HG03159 (cell line): ENCODE data around the gene PTCH1.

Experiments
- ATAC-seq: cut with Tn5 transposase; IDR thresholded peaks from one replicate; pipeline ENCODE4 v1.9.1; 2021; ENCODE audit warnings: mild to moderate bottlenecking, moderate library complexity; ENCODE audit not compliant: unreplicated experiment

Gene PTCH1

DNA sequence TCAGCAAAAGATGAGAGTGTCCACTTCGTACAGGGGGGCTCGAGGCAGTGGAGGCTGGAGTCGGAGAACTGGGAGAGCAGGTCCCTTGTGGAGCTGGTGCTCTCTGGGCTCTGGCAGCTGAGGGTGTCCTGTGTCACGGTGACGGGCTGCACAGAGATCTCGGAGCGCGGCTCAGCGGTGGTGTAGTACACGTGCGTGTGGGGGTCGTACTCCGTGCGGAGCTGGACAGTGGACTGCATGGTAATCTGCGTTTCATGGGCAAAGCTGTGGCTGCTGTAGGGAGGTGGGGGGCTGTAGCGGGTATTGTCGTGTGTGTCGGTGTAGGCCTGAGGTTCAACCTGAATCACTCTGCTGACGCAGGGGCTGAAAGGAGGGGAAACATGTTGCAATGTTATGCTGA is 48.0 kb downstream of the PTCH1 start:
- ATAC-seq = no peak

DNA sequence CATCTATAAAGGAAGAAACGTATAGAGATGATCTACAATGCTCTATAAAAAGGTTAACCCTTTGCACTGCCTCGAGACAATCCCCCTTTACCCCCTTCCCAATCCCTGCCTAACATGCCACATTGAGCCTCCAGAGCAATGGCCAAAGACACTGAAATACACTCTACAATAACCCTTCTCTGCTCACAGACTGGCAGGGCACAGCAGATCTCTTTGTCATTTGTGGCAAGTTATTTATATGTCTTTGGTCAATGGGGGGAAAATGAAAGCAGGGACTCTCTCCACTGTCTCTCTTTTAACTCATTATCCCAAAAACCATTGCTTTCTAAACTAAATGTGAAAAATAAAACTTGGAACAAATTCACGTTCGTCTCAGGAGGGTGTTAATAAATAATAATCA is 51.7 kb downstream of the PTCH1 start:
- no peak for ATAC-seq

DNA sequence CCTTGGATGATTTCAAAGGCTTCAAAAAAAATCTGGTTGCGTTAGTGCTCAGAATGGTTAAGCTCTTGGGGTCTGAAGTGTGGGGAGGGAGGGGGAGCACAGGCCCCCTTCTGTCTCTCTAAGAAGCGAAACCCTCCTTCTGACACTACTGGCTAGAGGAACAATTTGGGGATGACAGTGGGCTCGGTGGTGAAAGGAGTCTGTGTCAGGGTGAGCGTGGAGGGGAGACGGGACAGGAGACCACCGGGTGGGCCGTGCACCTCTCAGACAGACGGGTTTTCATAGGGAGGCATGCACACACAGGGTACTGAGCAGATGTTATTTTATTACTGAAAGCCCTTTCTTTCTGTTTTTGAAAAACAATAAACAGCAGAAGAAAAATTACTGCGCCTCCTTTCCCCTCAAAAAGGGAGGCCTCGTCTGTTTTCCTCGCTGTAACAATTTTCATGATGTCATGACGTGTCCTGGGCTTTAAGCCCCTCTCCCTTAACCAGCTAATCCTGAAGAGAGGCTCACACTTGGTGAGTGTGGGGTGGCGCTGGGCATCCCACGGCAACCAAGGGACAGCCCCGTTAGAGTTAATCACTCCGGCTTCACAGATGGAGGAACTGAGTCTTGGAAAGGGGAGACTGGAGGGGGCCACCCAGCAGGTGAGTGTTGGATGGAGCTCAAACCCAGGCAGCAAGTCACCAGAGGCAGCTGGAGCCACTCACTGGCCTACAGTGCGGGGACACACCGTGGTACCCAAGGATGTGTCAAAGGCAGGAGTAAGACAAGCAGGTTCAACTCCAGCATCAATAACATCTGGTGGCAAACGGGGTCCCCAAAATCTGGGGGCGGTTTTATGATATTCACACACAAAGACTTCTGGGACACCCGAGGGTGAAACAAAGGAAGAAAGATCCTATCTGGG is 53.4 kb downstream of the PTCH1 start:
- peak; percentile 12 for ATAC-seq

DNA sequence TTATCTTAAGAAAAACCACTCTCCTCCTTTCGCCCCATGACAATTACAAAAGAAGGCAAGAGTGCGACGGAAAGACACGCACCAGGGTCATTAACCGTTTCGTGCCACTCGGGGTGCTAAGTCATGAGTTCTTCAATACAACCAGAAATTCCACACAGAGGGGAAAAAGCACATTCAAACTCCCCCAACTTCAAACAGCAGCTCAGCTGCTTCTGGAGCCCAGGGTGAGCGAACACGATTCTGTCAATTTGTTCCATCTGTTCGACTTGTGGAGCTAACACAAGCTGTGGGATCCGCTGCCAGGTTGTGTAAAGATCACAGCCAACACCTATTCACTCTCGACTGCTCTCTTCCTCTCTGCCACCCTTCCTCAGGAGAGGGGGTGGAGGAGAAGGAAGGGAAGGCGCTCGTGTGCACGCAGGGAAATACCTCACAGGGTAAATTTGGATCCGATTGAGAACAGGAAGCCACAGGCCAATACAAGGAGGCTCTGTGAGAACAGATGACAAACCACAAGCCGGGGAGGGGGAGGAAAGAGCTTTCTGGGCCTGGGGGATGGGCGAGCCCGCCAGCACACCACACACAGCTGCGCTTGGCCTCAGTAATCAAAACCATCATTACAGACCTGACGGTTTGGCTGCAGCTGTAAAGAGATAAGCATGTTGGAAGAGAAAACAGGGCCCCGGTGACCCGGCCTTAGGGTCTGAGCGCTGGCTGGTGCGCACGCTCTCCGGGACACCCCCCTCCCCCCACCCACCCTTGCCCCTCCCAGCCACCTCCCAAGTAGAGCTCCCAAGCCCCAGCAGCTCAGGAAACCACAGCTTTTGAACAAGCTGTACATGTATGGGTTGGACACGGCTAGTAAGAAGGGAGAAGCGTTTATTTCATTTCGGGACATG is 54.3 kb downstream of the PTCH1 start:
- peak; percentile 91 for ATAC-seq

- ATAC-seq = peak; percentile 10
Measured at GRCh38 chr9:95461448-95462248, 55.1 kb downstream of the PTCH1 start.

DNA sequence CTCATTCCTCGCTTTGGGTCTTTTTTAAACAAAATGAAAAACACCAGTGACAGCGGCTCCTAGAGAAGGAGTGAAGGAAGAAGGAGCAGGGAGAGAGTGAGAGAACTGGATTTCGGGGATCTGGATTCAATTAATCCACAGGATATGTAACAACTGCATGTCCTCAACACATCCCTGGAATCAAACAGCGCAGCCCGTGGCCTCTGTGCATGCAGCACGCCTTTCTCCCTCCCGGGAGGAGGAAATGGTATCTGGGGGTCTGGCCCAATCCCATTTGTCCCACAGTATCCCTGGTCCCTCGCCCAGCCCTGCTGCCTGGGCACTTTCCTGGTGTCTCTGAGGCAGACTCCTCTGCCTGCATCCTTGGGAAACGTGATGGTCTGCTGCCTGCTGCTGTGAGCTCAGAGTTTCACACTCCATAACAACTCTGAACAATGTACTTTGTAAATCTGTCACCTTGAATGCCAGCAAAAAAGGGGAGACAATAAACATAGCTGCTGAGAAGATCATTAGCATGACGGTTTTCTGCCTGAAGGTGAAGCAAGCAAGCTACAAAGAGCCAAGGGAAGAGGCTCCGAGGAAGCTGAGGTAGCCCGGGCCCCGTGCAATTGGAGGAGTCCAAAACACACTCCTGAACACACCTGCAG is 56.1 kb downstream of the PTCH1 start:
- ATAC-seq = no peak

GRCh38 chr9:95459851-95460517 is 56.8 kb downstream of the PTCH1 start:
- no peak for ATAC-seq

DNA sequence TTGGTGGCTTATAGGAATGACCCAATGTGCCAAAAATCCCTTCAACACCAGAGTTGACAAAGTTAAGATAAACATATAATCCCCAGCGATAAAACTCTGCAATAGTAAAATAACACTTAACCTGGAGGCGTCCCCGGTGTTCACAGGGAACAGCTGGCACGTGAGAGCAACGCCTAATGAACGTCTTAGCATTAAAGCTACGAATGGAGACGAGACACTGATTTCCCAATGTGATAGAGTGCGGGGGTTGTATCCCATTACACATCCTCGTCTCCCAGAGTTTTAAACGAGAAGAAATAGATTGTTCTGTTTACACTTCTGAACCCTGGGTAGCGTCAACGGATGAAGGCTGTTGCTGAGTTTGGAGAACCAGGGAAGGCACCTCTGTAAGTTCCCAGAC is 57.6 kb downstream of the PTCH1 start:
- no peak for ATAC-seq

DNA sequence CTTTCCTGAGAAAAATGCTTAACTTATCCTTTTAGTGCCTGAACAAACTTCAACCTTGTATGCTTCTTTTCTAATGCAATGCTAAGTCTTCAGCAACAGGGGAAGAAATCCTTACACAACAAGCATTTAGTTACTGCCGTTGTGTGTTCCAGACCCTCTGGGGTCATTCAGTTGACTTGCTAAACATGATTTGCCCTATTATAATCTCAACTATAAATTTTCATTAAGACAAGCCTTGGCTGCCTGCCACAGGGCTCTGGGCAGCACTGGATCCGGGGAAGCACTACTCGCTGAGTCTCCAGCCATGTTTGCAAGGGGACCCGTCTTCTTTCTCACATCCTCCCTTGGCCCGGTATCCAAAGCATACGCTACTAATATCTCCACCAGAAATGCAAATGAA is 58.1 kb downstream of the PTCH1 start:
- no peak for ATAC-seq

GRCh38 chr9:95457769-95458168 is 59.0 kb downstream of the PTCH1 start:
- ATAC-seq = no peak

DNA sequence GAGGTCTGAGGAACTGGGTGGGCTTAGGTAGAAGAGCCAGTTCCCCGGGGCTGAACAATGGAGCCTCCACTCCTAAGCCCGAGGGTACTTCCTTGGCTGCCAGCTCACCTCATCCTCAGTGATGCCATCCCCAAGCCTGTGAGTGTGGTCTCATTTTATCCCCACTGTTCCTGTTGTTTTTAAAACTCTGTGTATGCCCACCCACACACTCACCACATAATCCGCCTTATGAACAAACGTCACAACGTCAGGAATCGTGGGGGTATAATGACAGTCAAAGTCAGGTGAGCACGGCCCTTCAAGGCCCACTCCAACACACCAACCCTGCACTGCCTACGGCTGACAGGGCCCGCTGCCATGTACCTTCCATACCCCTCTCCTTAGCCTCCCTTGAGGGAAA is 61.1 kb downstream of the PTCH1 start:
- no peak for ATAC-seq

DNA sequence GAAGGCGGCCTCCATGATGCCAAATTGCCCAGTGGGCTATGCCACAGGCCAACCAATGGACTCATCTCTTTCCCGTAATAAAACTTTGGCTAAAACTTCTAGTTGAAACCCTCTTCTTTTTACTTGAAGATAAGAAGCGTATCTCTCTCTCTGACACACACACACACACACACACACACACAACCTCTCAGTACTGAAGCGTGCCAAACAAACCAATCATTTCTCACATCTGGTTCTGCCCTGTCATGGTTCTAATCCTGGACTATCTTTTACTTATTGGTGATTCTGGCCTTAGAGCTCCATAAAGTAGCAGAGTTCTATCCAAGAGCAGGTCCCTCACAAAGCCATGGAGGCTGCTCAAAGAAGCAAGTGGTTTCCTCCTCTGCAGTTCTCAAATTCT is 64.6 kb downstream of the PTCH1 start:
- ATAC-seq = no peak

- ATAC-seq = no peak
Measured at GRCh38 chr9:95451065-95451426, 65.7 kb downstream of the PTCH1 start.

DNA sequence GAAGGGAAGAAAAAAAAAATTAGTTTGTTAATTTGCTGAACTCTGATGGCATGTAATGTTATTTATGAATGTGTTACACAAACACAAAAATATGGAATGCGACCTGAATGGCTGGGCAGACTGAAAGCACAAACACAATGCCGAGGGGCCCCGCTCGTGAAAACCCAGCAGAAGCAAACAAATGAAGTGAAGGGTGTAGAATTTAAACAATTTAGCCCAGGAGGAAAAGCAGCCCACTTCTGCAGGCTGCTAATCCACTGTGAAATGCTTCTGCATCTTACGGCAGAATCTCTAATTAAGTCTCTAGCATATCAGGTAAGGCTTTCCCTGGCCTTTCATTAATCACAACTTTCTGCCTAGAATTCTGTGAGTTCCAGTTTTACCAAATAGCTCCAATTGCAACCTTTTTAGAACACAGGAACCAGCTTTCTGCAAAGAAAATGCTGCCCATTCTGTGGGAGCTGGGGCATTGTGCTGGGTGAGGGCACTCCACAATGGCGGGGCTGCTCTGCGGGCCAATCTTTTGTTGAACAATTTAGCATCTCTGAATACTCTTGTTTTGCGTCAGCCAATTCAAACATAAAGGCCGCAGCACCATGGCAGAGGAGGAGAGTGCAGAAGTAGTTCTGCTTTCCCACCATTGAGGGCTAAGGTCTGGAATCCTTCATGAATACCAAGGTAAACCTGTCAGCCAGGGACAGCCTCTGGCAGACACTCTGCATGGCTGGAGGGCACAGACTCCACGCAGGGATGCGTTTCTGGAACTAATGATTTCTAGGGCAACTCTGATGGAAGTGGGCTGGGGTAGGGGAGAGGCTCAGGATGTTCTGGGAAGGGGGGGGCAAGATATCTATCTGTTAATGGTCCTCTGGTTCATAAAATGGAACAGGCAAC is 66.4 kb downstream of the PTCH1 start:
- no peak for ATAC-seq

DNA sequence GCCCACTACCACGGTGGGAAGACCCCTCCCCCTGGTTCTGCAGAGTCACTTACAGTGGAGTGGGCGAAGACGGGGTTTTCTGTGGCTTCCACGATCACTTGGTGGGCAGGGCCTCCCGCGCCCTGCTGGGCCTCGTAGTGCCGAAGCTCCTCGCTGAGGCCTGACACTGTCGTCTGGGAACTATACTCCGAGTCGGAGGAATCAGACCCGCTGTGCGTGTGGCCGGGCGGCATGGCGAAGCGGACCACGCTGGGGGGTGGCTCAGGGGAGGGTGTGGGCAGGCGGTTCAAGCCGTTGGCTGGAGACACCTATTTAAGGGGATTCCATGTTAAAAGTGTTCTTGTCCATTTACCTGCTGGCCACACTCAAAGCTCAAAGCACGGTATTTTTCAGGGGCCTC is 67.8 kb downstream of the PTCH1 start:
- no peak for ATAC-seq

DNA sequence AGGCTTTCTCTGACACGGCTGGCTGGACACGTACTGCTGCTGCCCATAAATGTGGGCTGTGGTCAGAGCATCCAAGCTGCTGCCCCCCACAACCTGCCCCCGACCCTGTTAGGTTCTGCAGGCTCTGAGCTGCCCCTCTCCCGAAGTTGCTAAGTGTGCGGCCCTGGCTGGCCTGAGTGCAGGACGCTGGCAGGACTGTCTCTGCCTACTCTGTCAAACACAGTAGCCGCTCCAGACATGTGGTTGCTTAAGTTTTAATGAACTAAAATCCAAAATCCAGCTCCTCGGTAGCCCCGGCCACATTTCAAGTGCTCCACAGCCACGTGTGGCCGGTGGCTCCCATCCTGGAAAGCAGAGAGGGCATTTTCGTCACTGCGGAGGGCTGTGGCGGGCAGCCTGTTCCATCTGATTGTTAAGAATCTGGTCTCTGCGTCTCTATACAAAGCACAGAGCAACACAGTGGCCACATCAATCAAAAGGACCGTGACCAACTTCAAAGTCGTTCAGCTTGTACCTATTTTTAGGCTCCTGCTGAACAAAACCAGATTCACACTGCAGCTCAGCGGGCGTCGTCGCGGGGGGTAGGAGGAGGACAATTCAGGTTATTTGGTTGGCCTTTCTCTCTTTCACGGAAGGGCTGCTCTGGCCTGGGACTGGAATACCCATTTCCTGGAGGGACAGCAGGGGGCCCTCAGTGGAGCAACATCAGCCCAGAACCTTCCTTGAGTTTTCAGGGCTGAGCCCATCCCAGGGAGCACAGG is 68.9 kb downstream of the PTCH1 start:
- ATAC-seq = no peak

DNA sequence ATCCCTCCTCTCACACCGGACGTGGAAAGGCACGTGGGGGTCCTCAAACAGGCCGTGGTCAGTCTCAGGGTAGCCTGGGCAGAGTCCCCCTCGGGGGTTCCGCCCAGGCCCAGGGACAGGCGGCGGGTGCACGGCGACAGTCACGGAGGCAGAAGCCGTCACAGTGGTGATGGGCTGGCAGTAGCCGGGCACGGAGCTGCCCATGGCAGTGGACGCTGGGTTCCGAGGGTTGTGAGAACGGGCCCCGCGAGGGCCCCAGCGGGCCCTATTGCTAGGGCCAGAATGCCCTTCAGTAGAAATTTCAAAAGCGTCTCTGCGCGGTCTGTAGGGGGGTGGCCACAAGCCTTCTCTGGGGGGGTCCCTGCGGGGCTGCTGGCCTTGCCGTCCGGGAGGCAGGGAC is 69.8 kb downstream of the PTCH1 start:
- ATAC-seq = no peak

DNA sequence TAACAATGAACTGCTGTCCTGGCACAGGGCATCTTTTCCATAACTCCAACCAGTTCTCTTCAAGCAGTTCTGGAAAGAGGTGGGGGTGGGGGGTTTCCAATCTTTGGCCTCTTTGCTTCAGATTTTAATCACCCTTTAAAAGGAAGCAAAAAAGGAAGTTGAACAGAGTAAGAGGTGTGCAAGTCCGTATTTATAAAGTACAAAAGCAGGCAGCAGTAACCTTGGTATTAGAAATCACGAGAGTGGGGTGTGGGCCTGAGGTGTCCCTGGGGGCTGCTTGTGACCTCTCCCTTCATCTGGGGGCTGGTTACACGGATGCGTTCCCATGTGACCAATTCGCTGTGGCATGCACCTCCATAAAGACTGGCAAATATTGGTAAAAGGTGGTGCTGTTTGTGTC is 70.5 kb downstream of the PTCH1 start:
- ATAC-seq = no peak
